T follicular helper cell (primary cell): ENCODE data around the gene CDH4.

ENCODE experiments used
- DNase-seq: peaks from one replicate; pipeline ENCODE4 v3.0.0-alpha.2; 2020; ENCODE audit warnings: low read depth

Gene CDH4

DNA sequence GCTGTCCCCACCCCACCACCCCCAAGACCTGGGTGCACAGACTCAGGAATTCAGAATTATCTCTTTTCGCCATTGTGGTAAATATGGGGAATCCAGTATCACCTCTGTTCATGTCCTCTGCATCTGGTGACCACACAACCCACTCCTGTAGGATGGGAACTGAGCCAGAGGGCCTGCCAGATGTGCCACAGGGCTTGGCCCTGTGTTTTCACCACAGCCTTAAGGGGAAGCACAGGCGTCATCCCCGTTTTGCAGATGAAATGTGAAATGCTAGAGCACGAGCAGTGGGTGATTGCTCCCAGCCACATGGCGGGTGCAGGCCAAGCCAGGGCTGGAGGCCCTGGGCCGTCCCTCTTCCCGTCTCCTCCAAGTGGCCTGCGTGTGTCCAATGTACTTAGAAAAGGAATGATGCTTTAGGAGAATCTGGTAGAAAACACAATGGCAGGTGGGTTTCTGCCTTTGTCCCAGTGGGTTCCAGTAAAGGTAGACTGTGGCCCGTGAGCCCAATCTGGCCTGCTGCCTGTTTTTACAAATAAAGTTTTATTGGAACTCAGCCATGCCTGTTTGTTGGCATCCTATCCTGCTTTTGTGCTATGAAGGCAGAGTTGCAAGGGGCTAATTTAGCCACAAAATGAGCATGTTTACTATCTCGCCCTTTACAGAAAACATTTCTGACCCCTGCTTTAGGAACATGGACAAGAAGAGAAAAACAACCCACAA lies 309.2 kb downstream of the CDH4 start:
- no peak for DNase-seq

DNA sequence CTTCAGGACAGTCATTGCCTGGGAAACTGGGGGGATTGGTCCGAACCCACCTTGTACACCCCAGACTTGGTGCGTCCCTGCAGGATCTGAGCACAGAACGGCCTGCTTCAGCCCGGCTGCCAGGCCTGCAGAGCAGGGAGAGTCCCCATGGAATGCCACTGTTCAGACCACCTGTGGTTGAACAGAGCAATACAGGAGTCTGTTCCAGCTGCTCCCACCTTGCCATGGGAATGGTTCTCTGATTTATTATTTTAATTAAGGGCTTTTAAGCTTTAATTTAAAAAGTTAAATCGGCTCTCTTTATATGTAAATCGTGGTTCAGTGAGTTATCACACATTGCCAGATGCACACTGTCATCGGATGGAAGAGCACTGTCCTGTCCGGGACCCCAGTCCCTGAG lies 310.4 kb downstream of the CDH4 start:
- DNase-seq = no peak

DNA sequence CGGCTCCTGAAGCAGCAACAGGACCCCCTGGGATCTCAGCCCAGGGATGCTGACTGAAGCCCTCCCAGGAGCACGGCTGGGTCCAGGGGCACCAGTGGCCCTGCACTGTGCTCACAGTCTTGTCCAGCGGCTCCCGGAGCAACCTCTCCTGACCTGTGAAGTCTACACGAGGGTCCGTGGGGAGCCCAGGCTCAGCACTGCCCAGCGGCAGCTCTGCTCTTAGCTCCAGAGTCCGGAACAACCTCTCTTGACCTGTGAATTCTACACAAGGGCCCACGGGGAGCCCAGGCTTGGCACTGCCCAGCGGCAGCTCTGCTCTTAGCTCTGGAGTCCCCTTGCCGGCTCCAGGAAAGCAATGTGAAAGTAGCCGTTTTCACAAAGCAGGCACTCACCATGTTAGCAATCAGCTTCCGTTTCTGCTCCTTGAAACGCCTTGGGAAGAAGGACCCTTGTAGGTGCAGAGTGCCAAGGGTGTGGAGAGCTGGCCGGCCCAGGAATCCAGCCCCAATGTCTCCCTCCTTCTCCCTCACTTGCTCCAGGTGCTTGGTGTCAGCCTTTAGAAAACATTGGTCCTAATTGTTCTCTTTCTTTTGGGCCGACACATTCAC lies 310.9 kb downstream of the CDH4 start:
- no peak for DNase-seq

DNA sequence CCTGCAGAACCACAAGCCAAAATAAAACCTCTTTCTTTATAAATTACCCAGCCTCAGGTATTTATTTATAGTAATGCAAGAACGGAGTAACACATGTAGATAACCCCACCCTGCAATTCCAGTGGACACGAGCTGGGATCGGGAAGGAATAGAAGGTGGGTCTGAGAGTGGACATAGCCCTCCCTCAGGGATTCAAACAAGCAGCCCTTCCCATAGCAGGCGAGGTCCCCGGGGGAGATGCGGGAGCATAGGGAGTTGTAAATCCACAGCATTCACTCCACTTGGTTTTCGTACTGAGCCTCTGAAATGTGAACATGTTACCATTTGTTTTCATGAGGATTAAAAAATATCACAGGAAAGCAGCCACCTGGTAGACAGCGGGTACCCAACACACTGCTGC lies 312.6 kb downstream of the CDH4 start:
- DNase-seq = no peak

DNA sequence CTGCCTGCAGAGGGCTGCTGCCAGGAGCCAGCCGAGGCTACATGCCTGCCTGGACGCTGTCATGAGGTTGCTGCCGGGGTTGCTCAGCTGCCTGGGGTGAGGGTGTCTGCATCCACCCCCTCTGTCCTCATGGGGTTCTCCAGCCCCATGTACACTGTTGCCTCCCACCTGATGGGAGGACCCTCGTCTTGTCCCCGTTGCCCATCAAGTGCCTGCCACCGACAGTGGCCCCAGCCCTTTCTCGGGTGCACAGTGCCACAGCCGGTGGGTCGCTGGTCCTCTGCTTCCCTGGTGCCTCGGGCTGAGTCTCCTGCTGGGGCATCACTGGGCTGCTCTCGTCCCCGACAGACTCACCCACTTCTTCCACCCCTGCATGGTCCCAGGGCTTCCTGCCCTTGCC lies 313.7 kb downstream of the CDH4 start:
- DNase-seq = no peak

DNA sequence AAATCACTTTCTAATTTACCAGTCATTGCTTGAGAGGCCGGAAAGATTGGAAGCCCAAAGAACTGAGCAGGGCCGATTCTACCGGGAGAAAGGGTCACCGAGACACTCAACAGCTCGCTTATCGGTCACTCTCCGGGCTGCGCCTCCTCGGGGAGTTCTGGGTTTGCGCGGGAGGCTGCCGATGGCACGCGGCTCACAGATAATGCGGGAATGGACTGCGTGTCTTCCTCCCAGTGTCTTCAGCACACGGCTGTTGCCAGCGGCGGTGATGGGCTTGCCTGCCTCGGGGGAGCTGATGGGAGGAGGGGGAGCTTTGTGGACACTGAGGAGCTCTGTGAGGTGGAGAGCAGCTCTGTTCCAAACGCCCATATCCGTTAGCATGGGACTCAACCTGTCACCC lies 314.6 kb downstream of the CDH4 start:
- DNase-seq = no peak

DNA sequence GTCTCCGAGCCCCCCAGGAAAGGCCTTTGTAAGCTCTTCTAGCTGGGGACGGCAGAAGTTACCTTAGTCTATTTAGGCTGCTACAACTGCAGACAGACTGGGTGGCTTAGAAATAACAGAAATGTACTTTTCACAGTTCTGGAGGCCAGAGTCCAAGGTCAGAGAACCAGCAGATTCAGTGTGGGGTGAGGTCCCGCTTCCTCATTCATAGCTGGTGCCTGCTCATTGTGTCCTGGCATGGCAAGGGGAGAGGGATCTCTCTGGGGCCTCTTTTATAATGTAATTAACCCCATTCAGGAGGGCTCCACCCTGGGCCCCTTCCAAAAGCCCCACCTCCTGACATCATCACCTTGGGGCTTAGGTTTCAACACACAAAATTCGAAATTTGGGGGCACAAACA lies 315.1 kb downstream of the CDH4 start:
- no peak for DNase-seq

DNA sequence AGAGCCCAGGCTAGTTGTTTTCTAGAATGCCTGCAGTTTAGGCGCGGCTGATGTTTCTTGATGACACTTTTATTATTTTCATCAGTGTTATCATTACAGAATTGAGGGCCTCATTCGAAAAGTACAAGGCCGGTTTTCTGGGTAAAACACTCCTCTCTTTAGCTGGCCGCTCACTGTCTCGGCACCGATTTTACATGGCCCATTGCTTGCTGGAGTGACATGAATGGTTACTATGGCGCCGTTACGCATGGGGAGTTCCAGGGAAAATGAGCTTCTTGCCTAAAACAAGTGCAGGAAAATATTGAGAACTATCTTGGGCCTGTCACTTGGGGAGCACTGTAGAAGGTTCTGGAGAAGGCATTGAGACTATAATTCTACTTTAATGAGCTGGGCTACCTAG lies 317.8 kb downstream of the CDH4 start:
- DNase-seq = no peak

DNA sequence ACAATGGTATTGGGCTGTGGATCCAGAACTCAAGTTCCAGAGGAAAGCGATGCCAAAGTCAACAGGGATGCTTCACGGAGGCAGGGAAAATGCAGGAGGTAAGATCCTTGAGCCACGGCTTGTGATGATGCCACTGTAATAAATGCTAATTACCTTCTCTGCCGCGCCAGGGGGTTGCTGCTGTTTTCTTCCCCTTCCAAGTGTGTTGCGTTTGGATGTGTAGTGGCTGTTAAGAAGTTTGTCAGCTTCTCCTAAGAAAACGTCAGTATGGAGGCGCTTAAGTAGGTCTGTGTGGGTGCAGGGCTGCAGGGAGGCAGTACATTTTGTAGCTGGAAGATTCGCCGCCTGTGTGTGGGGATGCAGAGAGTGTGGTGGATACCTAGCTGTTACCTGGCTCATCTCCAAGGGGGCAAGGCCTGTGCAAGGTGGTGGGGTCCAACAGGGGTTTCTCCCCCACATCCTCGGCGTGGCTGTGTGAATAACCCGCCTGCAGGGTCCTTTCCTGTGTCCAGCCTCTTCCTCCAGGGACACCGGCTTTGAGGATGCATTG lies 318.7 kb downstream of the CDH4 start:
- DNase-seq = no peak

DNA sequence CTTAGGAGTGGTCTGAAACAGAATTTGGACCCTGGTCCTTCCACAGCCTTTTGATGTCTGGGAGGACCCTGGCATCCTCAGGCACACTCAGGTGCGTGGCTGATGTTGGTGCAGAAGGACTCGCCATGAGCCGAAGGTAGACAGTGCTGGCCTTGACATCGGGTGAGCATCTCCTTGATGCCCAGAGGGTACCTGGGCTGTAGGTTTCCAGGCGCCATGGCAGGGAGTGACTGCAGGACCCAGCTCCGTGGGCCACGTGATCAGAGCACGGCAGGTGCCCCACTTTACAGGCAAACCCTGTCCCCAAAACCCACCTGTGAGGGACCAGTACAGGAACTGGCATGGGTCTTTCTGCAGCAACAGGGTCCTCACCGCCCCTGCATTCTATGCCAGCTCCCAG lies 319.2 kb downstream of the CDH4 start:
- no peak for DNase-seq

DNA sequence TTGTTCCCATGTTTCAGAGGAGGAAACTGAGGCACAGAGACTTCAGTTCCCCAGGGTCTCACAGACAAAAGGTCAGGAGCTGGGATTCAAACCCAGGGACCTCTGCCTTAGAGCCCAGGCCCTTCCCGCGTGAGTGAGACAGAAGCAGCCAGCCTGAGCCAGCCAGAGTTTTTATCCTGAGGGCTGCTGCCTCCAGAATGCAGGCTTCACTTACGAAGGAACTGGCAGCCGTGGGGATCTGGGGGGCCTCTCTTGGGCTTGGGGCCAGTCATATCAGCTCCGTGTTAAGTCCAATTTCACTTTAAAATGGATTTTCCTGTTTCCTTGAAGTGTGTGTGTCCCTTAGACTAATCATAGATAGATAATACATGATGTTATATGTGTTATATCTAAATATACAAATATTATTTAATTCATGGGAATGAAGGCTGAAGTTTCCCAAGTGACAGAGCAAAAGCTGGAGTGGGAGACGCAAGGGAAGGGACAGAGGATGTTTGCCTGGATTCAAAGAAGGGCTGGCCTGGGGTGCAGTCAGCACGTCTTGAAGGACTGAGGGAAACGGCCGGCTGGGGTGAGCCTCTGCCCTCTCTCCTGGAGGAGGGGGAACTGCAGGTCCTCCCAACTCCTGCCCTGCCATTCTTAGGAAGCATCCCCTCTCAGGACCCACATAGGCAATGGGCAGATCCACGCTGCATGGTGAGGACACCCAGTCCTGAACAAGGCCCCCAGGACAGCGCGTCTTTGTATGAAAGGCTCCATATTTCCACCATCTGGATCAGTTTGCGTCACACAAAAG lies 320.1 kb downstream of the CDH4 start:
- no peak for DNase-seq

DNA sequence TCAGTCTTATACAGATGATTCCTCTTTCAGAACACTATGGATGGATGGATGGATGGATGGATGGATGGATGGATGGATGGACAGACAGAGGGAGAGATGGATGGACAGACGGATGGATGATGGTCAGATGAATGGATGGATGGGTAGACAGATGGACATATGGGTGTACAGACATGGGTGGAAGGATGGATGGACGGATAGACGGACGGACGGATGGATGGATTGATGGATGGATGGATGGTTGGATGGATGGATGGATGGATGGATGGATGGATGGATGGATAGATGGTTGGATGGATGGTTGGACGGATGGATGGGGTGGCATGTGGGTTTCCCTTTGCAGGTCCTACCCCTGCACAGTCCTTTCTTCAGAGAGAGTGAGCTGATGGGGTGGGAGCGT lies 320.7 kb downstream of the CDH4 start:
- no peak for DNase-seq

DNA sequence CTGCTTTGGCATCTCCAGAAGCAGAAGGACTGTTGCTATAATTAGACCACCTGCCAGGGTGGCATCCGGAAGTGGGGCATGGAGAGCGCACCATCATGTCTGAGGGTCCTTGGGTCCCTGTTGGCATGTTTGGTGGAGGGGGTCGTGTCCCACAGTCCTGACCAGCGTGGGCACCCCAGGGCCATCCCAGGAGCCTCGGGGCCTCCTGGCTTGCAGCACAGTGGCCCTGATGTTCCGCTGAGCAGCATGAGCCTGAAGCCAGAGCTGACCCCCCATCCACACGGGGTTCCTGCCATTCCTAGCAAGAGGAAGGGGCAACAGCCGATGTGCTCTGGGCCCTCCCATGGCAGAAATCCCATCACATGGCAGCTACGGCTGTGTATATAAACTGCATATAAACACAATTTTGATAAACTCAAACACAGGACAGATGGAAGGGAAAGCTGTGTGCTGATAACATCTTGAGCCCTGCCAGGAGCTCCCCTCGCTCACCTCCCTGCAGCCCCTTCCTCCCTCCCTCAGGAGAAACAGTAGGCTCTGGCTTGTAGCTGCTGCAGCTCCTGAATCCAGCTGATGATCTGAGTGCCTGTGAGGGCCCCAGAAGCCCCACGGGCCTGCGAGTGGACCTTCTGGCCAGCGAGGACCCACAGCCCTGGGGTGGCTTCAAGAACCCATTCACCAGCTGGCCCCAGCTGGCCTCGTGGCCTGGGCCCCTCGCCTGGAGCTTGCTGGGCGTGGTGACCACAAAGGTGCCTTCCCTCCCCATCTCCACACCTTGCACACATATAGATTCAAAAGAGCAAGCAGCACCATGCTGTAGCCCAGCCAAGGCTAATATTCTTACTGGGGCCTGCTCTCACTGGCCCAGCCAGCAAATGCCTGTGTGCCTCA lies 321.6 kb downstream of the CDH4 start:
- DNase-seq = no peak

DNA sequence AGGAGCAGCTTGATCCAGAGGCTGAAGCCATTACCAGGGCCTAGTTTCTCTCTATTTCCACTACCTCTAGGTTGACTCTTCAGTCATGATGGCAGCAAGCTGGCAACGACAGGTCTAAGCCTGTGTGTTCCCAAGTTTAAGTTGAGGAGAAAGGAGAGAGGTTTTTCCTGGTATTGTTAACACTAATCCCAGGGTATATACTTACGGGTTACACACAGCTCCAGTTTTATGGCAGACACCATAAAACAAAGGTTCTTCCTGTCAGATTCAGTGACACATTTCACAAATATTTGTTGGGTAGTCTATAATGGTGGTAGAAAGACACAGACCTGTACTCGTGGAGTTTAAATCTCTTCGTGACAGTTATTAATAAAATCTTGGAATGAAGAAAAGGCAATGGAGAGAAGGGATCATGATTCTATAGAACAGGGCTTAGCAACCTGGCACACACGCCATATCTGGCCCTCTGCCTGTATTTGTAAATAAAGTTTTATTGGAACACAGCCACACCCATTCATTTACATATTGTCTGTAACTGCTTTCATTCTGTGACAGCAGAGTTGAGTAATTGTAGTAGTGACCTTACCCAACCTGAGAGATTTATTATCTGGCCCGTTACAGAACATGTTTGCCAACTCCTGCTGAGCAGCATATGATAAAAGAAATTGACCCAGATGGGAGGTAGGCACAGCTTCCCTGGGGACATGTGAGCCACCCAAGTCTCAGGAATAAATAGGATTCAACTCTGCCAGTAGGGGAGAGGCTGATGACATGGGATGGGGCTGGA lies 323.3 kb downstream of the CDH4 start:
- DNase-seq = no peak

DNA sequence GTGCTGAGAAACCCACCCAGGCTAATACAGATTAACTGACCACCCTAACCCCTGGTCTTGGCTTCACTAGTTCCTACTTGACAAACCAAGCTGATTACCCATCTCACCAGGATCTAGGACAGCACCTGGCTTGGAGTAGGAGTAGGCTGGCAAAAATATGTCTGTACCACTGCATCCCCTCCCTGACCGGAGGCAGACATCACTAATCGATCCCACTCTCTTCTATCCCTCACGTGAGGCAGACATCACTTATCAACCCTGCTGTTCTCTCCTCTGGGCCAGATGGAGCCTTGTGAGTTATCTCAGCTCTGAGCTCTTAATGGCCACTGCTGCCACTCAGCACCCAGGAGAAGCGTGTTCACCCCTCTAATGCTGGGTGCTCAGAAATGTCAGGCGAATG lies 324.3 kb downstream of the CDH4 start:
- DNase-seq = no peak

DNA sequence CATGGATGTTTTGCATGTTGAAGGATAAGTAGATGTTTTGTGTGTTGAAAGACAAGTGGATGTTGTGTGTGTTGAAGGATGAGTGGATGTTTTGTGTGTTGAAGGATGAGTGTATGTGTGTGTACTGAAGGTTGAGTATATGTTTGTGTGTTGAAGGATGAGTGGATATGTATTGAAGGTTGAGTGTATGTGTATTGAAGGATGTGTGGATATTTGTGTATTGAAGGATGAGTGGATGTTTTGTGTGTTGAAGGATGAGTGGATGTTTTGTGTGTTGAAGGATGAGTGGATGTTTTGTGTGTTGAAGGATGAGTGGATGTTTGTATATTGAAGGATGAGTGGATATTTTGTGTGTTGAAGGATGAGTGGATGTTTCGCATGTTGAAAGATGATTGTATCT lies 325.0 kb downstream of the CDH4 start:
- no peak for DNase-seq

DNA sequence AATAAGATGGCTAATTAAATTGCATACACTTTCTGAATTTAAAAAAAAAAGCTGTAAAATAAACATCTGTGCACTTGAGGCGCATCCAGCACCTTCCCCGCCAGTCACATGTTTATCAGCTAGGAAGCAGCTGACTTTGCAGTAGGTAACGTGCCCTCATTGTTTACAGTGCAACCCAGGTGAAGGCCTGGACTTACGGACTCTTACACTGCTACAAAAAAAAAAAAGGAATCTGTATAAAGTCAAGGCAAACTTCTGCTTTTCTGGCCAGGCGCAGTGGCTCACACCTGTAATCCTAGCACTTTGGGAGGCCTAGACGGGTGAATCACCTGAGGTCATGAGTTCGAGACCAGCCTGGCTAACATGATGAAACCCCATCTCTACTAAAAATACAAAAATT lies 327.8 kb downstream of the CDH4 start:
- no peak for DNase-seq

DNA sequence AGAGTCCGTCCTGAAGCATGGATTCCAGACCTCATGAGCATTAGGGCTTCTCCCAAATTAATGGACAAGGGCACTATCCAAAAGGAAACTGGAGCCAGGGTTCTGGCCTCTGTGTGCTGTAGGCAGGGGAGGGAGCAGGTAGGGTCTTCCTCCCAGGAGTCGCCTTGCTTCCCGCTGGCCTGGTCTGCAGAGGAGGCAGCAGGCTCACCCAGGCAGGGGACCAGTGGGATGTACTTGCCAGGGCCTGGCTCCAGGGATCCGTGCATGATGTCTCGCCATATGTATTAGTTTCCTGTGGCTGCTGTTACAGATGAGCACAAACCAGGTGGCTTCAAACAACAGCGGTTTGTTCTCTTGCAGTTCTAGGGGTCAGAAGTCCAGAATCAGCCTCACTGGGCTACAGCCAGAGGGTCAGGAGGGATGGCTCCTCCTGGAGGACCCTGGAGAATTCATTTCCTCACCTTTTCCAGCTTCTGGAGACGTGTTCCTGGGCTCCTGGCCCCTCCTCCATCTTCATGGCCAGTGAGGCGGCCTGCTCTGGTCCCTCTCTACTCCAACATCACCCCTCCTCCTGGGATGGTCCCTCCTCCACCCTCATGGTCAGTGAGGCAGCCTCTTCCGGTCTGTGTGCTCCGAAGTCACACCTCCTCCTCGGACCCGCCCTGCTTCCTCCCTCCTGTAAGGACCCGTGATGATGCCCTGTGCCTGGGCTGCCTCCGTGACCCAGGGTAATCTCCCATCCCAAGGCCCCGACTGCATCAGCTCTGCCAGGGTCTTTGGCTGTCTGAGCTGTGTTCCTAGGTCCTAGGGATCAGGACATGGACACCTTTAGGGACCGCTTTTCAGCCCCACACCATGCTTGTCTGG lies 329.1 kb downstream of the CDH4 start:
- no peak for DNase-seq

DNA sequence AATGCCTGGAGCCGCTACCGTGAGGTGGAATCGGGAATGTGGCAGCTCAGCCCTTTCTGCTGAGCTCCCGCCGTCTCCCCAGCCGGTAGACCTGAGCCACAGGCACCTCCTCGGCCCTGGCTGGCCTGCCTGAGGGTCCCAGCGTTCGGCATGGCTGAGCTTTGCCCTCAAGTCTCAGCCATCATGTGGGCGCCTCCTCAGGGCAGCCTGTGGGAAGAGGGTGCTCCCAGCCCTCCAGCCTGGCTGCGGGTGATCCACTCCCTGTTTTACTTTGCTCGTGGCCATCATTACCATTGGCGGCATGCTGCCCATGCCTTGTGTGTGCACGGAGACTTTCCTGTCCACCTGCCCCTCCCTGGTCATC lies 329.7 kb downstream of the CDH4 start:
- no peak for DNase-seq

DNA sequence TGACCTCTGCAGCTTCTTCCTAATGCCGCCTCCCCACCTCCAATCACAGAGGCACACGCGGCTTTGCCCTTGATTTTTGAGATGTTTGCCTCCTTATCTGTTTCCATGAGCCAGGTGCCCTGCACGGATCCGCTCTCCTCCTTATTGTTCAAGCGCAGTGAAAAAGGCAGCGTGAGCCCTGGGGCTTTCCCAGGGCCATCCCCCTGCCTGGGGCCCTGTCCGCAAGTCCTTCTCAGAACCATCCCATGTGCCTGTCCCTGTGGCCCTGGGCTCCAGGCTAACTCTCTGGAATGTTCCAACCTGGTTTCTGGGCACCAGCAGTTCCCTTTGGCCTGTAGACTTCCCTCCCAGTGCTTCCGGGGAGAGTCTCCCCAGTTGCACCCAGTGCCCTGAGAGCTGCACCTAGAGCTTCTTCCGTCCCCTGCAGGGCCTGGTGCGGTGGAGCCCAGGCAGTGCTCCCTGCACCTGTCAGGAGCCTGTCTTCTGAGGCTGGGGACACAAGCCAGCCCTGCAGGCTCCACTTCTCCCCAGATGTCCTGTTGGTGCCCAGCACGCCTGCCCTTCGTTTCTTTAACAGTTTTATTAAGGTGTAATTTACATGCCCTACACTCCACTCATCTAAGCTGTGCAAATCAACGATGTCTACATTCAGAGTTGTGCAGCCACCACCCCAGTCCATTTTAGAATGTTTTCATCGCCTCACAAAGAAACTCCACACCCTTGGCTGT lies 330.3 kb downstream of the CDH4 start:
- DNase-seq = no peak
